ENCODE results near the gene MTX2. TPM values are rescaled to one million over a fixed set of nuclear protein-coding genes. Genes with fewer than 3 reads are reported as not detected.
"Not testable (repeated sequence)": the region's sequence is repeated elsewhere in the genome, so short reads cannot be mapped to it uniquely, and the experiment has no call there.

The MTX2 gene
- total RNA-seq, 4 donors from 2014 or later: 27.1 to 33.3 (median 29.1) TPM

GRCh38 chr2:176291809-176292283, 22.6 kb downstream of the MTX2 start:
- intact Hi-C loops (cut with DNase I; ENCODE audit: low total_unique reads): no loop called here
- no peak for DNase-seq (ENCODE audit: low spot score in 2 of 2)
- H3K4me3 ChIP-seq (ENCODE audit: low read depth, poor library complexity, severe bottlenecking): no peak overlapping the region
- no peak for TF ChIP-seq POLR2A (IDR thresholded peaks at IDR 0.05)
- no peak for TF ChIP-seq CTCF (IDR thresholded peaks at IDR 0.05)

DNA sequence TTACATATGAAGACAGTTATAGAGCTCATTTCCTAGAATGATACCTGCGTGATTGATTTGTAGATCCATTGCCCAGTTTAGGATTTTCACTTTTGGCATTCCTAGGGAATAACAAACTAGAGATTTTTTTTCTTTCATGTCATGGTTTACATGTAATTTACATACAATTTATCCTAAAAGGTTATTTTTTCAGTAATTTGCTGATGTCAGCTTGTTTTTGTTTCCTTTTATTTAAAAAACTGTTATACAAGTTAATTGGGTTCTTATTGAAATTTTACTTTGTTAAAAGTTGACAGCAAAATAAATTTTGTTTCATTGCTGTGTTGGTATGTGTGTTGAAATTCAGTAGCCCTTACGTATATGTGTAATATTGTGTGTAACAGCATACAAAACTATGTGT, 23.4 kb downstream of the MTX2 start:
- DNase-seq (ENCODE audit: low spot score in 2 of 2): no peak
- intact Hi-C loops (cut with DNase I; ENCODE audit: low total_unique reads): no loop called here
- no peak overlapping the region for H3K4me3 ChIP-seq (ENCODE audit: low read depth, poor library complexity, severe bottlenecking)
- TF ChIP-seq POLR2A (IDR thresholded peaks at IDR 0.05) (no peak), CTCF (IDR thresholded peaks at IDR 0.05) (no peak)
- WGBS, 2 donors: 94 to 97% methylated on average over 2 of the region's 2 CpGs

- DNase-seq (ENCODE audit: low spot score in 2 of 2): no peak
- intact Hi-C loops (cut with DNase I; ENCODE audit: low total_unique reads): no loop called here
- 74% methylated on average over 3 of the region's 3 CpGs for WGBS, 2 donors
- TF ChIP-seq CTCF (IDR thresholded peaks at IDR 0.05): no peak
- no peak for TF ChIP-seq POLR2A (IDR thresholded peaks at IDR 0.05)
- no peak overlapping the region for H3K4me3 ChIP-seq (ENCODE audit: low read depth, poor library complexity, severe bottlenecking)
These were observed 24.1 kb downstream of the MTX2 start for GRCh38 chr2:176293334-176293733.

DNA sequence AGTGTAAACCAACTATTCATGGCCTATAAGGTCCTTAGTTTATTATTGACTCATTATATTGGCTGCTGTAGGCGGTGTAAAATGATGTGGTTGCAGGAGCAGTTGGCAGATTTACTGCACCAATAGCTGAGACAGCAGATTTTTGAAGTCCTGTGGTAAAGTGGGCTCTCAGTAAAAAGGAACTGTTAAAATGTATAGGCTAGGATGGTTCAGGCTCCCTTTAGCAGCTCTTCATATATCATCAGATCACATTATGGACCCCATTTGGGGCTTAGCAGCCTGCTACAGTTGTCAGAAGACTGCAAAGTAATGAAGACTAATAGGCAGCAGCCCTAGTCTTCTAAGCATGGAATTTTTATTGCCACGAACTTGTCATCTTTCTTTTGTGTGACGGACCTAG, 27.8 kb downstream of the MTX2 start:
- H3K4me3 ChIP-seq (ENCODE audit: low read depth, poor library complexity, severe bottlenecking): no peak overlapping the region
- no peak for DNase-seq (ENCODE audit: low spot score in 2 of 2)
- 85% methylated on average over 3 of the region's 3 CpGs for WGBS, 2 donors
- TF ChIP-seq POLR2A (IDR thresholded peaks at IDR 0.05) (no peak), CTCF (IDR thresholded peaks at IDR 0.05) (no peak)
- intact Hi-C loops (cut with DNase I; ENCODE audit: low total_unique reads): no loop called here

DNA sequence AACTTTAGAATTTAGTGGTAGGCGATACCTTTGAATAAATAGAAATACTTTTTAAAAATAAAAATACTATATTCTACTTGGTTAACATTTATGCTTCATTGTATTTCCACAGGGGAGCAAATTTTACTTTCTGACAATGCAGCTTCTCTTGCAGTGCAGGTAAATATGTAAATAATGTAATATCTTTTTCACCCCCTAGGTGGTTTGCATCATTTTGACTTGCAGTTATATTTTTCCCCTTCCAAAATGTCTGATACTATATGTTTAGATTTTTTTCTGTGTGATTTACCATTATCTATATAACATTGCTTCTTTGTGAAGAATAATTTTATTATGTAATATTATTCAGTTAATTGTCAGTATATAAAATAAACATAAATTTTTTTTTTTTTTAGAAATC, 28.5 kb downstream of the MTX2 start:
- DNase-seq (ENCODE audit: low spot score in 2 of 2): no peak
- intact Hi-C loops (cut with DNase I; ENCODE audit: low total_unique reads): no loop called here
- no peak overlapping the region for H3K4me3 ChIP-seq (ENCODE audit: low read depth, poor library complexity, severe bottlenecking)
- 97% methylated on average over 1 of the region's 1 CpG for WGBS, 2 donors
- no peak for TF ChIP-seq CTCF (IDR thresholded peaks at IDR 0.05)
- no peak for TF ChIP-seq POLR2A (IDR thresholded peaks at IDR 0.05)

- 93 to 100% methylated on average over 1 of the region's 1 CpG for WGBS, 2 donors
- H3K4me3 ChIP-seq (ENCODE audit: low read depth, poor library complexity, severe bottlenecking); DNase-seq (ENCODE audit: low spot score in 2 of 2); intact Hi-C loops (cut with DNase I; ENCODE audit: low total_unique reads): not testable (repeated sequence)
These were observed 36.8 kb downstream of the MTX2 start for GRCh38 chr2:176306020-176306419.

Data from lower leg skin (tissue), 4 donors.